Activated CD4-positive, alpha-beta T cell treated with anti-CD3 and anti-CD28 coated beads for 24 hours (primary cell): ENCODE measurements around the gene CHRNA7.

ENCODE experiments used
- DNase-seq, 2 donors: peaks; one replicate each; pipeline ENCODE4 v3.0.0-alpha.2; 2020; ENCODE audit warnings: low read depth in 2 of 2

Gene CHRNA7

DNA sequence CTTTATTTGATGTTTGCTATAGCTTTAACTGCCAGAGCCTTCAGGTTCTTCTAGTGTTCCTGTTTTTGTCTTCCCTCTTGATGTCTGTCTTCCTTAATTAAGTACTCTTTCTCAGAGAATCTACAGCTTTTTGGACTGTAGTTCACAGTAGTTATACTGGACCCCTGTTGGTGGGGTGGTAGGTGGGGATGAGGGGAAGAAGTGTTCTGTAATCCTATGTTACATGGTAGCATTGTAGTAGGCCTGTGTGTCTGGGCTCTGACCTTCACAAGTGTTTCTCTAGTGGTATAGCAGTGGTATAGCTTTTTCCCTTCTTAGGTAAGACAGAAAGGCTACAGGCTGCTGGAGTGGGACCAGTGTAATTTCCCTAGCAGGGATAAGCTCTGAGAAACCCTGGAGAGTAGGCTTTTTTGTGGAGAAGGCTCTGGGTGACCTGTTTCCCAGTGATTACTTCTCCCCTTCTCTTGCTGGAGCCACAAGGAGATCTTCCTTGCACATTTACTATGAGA lies 59.6 kb downstream of the CHRNA7 start:
- no peak for DNase-seq

DNA sequence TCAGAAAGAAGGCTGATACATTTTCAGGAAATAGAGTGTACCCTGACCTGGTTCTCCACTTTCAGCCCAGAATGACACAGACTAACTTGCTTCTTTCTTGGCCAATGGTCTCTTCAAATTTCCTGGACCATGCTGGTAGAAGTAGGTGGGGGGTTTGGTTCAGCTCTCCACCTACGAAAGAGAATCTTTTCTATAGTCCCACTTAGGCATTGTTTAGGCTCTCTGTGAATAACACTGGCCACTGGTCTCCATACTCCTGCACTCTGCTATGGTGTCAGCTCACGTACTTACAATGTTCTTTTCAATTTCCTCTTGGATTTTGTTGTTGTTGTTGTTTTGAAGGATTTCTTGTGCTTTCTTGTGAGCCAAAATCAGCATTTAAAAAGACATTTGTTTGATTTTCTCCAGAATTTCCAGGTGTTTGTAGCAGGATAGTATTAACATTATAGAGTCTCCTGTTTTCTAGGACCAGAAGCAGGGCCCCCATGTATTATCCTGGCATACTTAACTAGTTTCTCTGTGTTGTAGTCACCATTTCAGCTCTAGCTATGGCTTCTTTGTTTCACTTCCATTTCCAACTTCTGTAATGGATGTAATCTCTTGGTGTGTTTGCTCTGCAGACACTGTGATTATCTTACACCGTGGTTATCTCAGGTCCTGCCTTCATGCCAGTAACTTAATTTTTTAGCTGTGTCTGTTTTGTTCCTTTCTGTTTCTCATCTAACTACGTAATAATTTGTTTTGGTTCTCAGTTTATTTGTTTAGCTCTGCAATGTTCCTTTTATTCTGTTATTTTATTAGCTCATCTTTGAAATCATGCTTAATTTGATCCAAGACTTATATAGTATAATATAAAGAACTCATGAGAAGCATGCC lies 61.4 kb downstream of the CHRNA7 start:
- DNase-seq, result no peak

DNA sequence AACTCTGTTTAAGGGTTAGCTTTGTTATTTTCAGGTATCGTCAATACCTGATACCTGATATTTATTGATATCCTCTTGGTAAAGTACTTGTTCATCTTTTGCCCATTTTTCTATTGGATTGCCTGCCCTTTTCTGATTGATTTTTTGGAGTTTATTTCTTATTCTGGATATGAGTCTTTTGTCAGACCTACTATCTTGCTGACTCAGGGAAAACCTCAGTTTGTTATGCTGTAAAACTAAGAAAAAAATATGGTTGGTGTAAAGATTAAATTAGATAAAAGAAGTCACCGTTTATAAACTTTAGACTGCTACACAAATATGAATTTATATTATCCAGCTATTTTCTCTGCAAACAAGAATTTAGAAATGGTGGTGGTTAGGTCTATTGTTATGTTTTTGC lies 65.9 kb downstream of the CHRNA7 start:
- no peak for DNase-seq

DNA sequence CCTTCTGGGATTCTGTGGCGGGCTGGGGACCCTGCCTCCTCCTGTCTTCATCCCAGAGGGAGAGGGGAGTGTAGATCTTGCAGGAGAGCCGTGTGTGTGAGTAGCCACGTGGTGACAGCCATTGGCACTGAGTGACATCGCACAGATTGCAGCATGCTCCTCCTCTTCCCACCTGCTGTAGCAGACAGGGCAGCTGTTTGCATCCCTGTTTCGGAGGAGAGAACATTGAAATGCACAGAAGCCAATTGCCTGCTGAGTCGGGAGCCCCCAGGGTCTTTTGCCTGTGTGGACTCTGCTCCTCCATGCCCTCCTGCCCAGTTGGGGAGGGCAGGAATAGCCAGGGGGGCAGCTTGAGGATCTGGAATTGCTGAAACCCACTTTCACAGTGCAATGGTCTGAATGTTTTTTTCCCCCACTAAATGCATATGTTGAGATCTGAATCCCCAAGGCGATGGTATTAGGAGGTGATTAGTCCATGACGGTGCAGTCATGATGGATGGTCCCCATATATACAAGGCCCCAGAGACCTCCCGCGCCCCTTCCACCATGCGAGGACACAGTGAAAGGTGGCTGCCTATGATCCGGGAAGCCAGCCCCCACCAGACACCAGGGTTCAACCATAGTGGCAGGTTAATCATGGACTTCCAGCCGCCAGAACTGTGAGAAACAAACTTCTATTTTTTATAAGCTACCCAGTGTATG lies 66.8 kb downstream of the CHRNA7 start:
- no peak for DNase-seq

DNA sequence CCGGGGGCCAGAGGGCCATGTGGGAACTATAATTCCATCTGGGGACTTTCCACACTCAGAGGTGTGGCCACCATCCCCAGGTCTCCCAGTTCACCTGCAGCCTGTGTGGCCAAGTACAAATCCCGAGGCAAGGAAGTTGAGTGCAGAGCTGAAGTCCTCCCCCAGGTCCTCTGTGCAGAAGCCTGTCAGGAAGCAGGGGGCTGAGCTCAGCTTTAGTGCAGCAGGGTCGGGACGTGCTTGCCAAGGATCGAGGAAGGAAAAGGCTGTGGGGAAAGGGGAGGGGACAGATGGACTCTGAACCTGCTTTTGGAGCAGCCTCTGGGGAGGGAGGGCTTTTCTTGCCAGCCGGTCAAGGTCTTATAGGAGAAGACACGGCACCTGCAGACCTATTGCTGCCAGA lies 67.7 kb downstream of the CHRNA7 start:
- no peak for DNase-seq

DNA sequence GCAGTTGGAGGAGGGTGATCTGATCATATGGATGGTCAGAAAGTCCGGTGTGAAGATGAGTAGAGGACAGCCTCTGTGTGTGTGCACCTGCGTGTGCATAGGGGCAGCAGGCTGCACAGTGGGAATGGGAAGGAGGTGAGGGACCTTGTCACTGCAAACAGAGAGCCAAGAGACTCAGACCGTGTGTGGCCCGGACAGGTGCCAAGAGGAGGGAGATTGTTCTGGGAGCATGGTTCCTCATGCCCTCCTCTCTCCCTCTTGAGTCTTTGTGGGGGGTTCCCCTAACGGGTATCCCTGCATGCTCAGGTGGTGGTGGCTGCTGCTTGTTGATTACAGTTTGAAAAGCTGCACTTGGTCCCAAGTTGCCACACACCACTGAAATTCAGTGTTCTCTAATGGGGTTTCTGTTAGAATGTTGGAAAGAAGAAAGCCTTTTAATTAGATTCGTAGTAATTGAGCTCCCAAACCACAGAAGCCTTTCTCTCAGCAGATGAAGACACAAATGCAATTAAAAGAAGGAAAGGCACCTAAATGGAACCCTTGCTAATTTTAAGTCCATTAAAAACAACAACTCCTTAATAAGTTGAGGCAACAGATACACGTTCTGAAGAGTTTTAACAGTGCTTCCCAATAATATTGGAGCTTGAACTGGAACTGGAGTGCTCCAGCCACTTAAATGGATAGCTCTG lies 68.9 kb downstream of the CHRNA7 start:
- DNase-seq, result no peak

DNA sequence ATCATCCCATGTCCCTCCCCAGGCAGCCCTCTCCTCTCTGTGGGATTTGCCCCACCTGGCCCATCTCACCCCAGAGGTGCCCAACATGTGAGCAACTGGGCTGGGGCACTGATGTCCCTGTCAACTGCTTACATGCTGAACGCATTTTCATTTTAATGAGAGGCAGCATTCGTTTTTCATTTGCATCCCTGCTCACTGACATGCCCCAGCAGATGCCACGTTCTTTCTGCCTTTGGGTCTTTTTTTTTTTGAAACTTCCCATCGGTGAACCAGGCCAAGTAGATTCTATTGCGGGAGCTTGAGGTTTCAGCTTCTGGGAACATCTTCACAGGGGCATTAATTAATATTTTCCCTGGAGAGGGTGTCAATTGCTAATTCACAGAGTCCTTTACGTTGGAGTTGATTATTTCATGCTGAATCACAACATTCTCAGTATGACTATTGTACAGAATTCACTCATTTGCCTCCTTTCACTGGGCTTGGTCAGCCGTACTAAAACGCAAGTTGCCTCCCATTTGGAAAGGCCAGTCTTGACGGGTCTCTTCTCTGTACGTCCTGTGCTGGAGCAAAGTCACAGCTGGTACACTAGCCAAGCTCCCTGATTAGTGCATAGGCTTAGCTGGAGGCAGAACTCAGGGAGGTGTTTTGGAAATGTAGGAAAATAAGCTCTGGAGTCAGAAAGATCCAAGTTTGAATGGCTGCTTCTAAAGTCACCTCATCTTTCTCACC lies 69.8 kb downstream of the CHRNA7 start:
- no peak for DNase-seq

DNA sequence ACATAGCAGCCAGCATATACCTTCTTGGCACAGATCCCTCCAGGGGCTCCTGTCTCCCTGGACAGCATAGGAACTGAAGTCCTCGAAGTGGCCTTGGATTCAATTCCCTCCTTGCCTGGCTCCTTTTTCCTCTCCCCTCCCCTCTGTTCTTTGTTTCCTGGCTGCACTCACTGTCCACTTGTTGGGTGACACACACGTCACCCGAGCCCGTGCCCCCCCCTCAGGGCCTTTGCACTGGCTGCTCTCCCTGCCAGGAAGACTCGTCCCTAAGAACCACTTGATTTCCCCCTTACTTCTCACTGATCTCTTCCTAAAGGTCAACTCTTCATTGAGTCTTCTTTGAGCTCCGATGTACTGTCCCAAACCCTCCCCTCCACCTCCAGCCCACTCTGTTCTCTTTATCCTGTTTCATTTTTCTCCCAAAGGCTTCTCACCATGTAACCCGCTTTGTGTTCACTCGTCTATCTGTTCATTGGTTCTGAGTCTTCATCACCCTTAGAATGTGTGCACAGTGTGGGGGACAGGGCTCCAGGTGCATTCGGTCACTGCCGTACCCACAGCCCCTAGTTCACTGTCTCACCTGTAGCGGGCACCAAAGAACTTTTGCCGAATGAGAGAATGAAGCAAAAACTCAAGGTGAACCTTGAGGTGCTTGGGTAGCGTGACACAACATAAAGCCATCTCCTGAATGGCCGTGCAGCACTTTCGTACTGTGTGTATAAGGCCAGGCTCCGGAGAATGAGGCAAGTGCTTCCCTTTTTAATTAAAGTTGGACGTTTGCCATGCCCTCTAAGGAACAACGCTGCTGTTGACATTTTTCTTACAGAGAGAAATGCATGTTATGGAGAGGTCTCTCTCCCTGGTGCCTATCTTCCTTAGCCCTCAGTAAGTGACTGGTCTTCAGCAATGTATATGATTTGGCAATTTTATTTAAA lies 74.0 kb downstream of the CHRNA7 start:
- no peak for DNase-seq

DNA sequence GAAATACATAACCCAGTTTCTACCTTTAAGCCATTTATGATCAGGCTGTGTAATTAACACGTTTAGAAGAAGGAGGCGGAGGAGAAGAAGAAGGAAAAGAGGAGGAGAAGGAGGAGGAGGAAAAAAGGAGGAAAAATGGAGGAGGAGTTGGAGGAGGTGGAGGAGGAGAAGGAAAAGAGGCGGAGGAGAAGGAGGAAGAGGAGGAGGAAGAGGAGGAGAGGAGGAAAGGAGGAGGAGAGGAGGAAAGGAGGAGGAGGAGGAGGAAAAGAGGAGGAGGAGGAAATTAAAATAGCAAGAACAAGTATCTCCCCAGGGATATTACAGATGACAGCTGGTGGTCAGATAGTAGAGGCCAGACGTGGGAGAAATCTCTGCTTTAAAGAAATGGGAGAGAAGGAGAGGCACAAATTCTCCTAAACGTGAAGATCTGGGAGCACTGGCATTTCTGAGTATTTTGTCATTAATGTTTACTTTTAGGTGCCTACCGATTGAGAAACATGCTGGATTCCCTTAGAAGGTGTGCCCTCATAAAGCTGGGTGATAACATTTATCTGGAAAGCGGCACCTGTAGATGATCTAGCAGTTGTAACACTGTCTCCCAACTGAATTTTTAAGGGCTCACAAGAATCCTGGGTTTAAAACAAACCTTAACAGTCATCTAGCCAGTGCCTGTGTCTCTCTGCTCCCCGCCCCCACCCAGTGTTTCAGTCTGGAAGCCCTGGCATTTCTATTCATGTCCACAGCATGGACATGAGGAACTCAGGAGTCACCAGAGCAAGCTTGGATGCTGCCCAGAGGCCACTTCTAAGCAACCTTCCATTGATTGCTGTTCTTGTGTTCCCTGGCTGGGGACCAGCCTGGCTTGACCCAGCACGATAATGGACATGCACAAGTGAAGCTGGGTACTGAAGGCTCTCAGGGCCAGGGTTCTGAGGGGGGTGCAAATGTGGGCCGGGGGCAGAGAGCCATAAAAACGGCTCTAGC lies 75.2 kb downstream of the CHRNA7 start:
- no peak for DNase-seq

DNA sequence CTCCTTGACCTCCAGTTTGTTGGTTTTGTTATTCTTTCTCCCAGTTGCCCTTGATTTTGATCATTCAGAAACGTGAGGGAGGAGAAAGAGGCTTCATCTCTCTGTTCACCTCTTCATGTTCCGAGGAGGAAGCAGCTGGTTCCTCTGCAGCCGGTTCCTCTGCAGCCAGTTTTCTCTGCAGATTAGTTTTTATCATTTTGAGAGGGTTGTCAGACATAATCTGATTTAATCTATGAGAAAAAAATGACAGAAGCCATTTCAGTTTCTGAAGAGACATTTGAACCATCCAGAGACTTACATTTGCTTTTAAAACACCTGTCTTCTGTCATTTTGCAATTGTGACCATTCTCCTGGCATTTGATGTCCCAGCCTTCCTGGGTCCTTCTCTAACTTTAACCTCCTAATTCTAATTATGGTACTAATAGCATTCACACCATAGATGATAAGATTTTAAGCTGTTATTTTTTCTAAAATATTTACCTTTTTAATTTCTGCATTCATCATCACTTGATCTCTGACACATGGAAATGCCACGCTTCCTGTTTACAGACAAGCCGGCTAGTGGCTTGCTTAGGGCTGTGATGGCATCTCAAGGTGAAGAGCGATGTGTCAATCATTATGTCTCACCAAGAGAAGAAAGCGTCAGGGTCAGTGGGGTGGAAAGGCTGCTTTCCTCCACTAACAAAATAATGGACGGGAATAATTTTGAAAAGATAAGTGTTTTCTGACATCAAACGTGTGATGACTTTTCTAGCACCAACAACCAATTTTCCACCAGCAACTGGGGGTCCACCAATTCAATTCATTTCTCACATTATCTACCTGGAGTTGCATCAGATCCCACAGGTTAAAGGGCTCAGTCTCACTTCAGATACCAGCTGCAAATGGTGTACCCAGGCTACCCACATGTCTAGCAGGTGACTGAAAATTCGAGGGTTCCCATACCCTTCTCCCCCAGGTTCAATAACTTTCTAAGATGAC lies 76.4 kb downstream of the CHRNA7 start:
- no peak for DNase-seq

DNA sequence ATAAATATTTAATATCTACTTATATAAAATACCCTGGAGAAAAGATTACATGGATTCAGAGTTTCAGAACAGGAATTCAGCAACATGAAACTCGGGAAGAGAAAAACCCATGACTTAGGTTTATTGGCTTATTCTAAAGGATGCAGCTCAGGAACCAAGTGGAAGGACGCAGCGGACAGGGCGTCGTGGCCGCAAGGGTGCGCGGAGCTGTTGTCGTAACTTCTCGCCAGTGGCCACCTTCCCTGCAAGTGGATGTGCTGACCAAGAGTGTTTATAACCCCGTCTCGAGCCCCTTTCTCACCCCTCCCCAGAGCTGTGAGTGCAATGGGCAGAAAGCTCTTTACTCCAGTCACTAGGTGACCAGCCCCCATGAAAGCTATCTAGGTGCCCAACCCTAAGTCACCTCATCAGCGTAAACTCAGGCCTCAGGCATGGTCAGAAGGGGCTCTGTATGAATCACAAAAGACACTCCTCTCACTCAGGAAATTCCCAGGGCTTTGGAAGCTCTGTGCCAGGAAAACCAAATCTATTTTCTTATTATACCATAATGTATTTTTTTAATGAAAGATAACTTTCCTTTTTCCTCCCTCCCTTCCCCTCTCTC lies 77.3 kb downstream of the CHRNA7 start:
- DNase-seq, result no peak

DNA sequence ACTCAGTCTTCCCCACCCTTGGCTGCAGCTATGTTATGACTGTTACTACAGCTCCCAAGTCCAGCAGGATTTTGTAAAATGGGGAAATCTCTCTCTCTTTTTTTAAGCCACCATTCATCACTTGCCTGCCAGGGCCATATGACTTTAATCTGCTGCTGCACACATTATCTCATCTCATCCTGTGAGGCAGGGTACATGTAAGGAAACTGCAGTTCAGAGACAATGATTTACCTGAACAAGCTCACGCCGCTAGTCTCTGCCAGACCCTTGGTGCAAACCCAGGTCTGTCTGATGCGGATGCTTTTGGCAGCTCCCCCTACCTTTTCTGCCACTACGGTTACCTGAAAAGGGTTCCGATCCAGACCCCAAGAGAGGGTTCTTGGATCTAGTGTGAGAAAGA lies 78.3 kb downstream of the CHRNA7 start:
- no peak for DNase-seq

DNA sequence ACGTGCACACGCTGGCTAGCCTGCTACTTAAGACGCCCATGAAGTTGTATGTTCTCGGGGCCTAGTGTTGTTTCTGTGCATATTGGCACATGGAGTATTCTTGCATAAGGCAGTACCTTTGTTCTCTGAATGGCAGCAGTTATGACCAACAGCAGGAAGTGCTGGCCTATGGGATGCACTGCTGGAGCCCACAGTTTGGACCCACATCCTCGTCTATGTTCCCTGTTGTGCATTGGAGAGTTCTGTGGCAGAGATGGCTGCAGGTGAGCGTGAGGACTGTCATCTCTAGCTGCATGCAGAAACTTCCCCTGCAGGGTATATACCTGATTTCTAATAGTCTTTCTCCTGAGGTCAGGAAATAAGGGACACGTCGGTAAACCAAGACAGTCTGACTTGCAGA lies 81.8 kb downstream of the CHRNA7 start:
- DNase-seq, result no peak

DNA sequence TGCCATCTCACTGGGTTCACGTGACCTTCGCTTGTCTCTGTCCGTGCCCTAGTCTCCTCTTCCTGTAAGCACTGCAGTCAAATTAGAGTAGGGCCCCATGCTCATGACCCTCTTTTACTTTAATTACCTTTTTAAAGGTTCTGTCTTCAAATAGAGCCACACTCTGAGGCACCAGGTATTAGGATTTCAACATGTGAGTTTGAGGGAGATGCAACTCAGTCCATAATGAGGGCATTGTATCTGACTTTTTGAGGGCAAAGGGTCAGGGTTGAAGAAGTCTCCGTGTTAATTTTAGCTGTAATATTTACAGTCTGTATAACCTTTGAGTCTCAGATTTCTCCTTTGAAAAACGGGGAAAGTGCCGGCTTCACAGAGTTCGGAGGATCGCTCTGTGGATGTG lies 82.9 kb downstream of the CHRNA7 start:
- no peak for DNase-seq

DNA sequence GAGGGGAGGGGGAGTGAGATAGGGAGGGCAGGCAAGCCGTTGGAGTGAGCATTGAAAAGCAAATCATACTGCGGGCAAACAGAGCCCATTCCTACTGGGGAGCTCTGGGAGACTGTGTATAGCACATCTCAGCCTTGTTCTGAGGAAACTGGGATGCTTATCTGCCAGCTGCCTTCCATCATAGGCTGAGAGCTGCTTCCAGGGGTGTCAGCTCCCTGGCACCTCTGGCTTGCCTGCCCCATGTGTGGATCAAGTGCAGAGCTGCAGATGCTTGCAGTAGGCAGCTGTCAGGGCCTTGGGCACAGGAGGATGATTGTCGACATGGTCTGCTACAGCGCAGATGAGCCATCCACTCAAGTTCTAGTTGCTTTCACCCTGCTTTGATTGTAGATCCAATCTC lies 86.8 kb downstream of the CHRNA7 start:
- no peak for DNase-seq

DNA sequence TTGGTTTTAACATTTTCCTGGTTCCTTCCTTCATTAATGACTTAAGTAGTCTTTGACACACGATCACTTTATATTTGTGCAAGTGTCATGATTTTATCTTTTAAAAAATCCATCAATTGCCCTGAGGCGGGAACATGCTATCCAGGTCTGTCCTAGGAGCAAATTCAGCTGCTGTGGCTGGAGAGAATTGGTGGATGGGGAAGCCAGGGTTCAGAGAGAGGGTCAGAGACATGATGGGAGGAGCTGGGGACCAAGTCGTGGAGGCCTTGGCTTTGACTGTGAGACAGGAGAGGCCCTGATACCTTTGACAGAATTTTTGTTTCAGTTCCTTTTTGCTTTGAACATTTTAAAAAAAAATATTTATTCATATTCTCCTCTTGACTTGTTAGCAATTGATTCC lies 89.0 kb downstream of the CHRNA7 start:
- DNase-seq, result no peak

DNA sequence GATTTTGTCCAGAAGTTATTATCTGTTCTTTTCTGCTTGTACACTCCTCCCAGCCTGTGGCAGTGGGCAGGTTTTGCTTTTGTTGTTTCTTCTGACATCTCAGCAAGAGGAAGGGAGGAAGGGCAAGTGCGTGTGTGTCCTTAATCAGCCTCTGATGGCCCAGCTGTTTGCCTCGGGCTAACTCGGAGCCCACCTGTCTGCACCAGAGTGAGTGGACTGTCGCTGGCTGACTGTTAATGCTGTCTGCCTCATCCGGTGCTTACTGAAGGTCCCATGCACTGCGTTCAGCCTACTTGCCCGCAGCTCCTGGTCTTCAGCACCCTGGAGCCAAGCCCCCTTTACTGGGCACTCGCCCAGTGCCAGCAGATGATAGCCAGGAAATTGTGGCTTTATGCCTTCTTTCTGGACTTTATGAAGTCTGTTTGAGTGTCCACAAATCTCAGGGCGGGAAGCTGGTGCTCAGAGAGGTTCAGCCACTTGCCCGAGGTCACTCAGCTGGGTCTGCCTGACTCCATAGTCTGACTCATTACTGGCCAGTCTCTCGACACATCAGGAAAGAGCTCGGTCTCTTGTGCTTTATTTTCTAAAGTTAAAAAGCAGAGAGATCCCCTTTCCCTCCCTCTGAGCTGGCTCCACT lies 89.5 kb downstream of the CHRNA7 start:
- no peak for DNase-seq
